NCI-H524 (cell line): Measurements from ENCODE around the gene UPK3BL2.
"Not testable (repeated sequence)": the region's sequence is repeated elsewhere in the genome, so short reads cannot be mapped to it uniquely, and the experiment has no call there.

ENCODE experiments used
- DNase-seq, 2 experiments: peaks; one replicate each; lab custom pipeline; 2025; lab: John Stamatoyannopoulos, UW

Gene UPK3BL2

GRCh38 chr7:102527822-102528793 is 15.4 kb downstream of the UPK3BL2 start:
- not testable (repeated sequence) for DNase-seq

DNA sequence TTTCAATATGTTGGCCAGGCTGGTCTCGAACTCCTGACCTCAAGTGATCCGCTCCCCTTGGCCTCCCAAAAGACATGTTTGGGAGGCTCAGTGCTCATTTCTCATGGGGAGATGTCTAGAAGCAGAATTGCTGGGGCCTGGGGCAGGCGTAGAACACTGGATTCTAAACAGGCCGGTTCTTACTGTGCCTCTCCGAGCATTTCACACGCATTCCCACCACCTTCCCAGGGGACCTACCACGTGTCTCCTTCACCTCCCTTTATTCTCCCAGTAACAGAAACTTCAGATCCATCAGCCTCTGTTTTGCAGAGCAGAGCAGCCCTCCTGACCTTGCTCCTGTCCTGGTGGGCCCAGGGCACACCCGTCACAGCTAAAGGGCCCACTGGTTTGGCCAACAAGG is 16.3 kb downstream of the UPK3BL2 start:
- not testable (repeated sequence) for DNase-seq

GRCh38 chr7:102524803-102525202 is 18.7 kb downstream of the UPK3BL2 start:
- not testable (repeated sequence) for DNase-seq

- not testable (repeated sequence) for DNase-seq
Observed at GRCh38 chr7:102520797-102521196, 22.7 kb downstream of the UPK3BL2 start.

DNA sequence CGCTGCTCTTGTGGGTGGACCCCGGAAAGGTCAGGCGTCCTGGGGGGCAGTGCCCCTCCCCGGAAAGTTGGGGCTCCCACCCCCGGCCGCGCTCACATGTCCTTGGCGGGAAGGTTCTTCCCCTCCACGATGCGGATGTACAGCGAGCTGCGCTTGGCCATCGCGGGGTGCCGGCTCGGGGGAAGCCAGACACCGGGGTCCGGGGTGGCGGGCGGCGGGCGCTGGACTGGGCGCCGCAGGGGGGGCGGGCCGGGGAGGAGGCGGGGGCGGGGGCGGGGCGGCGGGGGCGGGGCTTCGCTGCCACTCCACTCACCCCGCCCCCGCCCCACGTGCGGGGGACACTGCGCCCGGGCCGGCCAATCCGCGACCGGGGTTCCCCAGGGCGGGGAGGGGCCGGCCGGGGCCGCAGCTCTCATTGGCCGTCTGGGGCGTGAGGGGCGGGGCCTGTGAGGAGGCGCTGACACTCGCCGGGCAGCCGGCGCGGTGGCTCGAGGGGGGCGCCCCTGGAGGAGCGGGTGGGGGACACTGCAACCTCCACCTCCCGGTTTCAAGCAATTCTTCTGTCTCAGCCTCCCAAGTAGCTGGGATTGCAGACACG is 25.8 kb downstream of the UPK3BL2 start, which contains the start of gene RASA4B:
Gene RASA4B, minus strand, starts transcription at position 228 of the 598 bp plus-strand sequence. Its CDS starts 67 bp downstream, at position 161.
- not testable (repeated sequence) for DNase-seq

GRCh38 chr7:102516951-102517350 is 26.5 kb downstream of the UPK3BL2 start:
- DNase-seq, result not testable (repeated sequence)

DNA sequence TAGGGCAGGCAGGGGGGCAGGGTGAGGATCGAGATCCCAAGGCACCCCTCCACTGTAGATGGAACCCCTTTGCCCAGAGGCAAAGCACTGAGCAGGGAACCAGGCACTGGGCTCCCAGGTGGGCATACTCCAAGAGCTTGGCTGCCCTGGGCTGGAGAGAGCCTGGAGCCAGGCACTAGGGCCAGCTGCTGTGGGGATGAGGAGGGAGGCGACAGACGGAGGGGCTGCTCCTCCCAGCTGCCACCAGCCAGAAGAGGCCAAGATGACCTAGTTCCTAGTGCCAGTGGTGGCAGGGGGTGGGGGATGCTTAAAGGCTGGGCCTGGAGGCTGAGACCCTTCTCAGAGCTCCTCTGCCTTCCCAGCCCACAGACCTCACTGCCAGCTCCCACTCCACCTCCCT is 27.6 kb downstream of the UPK3BL2 start:
- not testable (repeated sequence) for DNase-seq

DNA sequence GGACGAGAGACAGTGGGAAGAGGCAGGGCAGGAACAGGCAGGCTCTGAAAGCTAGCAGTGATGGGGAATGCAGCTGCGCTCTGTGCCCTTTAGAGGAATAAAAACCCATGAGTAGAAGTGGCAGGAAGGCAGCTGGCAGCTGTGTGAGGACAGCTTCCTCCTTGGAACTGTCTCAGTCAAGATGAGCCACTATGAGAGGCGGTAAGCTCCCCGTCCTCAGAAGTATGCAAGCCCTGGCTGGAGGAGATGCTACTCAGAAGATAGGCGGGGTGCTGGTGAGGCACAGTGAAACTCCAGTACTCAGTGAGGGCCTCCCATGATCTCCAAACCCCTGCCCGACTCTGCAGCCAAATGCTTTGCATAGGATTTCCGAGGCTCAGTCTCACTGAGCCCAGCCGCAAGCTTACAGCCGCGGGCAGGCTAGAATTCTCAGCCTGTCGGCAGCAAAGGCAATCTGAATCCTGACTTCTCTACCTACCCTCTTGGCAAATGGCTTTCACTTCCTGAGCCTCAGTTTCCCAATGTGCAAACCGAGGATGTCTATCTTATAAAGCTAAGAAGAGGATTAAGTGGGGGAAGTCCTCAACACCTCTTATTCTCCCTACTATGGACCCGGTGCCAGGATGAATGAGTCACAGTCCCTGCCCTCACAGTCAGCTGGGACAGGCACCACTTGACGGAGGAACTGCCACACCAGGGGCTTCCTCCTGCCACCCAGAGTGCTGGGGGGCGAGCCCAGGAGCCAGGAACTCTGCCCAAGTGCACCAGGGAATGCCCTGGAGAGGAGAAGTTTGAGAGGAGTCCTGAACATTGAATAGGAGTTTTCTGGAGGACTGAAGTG is 28.4 kb downstream of the UPK3BL2 start:
- DNase-seq, result not testable (repeated sequence)

DNA sequence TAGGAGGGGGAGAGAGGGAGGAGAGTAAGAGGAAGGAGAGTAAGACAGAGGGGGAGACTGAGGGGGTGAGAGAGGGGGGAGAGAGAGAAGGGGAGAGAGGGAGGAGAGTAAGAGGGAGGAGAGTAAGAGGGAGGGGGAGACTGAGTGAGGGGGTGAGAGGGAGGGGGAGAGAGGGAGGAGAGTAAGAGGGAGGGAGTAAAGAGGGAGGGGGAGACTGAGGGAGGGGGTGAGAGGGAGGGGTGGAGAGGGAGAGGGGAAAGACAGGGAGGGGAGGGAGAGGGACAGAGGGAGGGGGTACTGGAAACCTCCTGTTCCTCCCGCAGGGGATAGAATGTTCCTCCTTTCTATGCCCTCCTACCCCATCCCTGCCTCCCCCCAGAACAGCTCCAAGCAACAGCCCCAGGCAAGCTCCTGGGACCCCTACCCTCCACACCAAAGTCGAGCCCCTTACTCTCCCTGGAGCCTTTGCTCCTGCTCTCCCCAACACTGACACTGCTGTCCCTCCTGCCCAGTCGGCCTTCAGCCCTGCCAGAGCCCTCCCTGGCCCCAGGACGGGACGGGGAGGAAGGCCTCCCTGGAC is 30.8 kb downstream of the UPK3BL2 start:
- not testable (repeated sequence) for DNase-seq

GRCh38 chr7:102511860-102512522 is 31.5 kb downstream of the UPK3BL2 start:
- not testable (repeated sequence) for DNase-seq

DNA sequence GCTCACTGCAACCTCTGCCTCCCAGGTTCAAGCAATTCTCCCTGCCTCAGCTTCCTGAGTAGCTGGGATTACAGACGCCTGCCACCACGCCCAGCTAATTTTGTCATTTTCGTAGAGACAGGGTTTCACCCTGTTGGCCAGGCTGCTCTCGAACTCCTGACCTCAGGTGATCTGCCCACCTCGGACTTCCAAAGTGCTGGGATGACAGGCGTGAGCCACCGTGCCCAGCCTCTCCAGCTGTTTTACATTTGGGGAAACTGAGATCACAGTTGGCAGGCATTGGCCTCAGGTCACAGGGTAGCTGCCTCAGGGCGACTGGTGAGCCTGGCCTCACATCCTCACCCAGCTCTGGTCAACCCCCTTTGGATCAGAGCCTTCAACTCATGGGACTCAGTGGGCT is 32.9 kb downstream of the UPK3BL2 start:
- not testable (repeated sequence) for DNase-seq

- not testable (repeated sequence) for DNase-seq
Observed at GRCh38 chr7:102507410-102508088, 35.9 kb downstream of the UPK3BL2 start.

GRCh38 chr7:102505298-102506185 is 38.0 kb downstream of the UPK3BL2 start:
- not testable (repeated sequence) for DNase-seq

DNA sequence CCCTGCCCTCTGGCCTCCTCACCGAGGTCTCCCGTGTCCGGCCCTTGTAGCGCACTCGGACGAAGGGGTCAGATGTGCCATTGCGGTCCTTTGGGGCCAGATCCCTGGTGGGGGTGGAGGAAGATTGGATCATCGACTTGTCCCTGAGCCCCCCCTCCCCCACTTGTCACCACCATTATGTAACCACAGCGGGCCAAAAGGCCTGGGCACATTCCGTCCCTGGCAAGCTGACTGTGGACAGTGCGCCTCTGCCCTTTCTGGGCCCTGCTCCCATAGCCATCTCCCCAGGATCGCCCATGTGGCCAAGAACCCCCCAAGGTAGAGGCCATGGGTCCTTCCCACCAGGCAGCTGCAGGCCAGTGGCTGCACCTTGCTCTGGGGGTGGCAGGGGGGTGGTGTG is 40.4 kb downstream of the UPK3BL2 start:
- DNase-seq, result not testable (repeated sequence)

DNA sequence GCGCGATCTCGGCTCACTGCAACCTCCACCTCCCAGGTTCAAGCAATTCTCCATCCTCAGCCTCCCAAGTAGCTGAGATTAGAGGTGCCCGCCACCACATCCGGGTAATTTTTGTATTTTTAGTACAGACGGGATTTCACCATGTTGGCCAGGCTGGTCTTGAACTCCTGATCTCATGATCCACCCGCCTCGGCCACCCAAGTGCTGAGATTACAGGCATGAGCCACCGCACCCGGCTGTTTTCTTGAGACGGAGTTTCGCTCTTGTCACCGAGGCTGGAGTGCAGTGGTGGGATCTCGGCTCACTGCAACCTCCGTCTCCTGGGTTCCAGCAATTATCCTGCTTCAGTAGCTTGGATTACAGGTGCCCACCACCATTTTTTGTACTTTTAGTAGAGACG is 45.2 kb downstream of the UPK3BL2 start:
- DNase-seq, result not testable (repeated sequence)

- not testable (repeated sequence) for DNase-seq
Observed at GRCh38 chr7:102497308-102497707, 46.2 kb downstream of the UPK3BL2 start.

GRCh38 chr7:102496861-102497260 is 46.6 kb downstream of the UPK3BL2 start:
- DNase-seq, result not testable (repeated sequence)

DNA sequence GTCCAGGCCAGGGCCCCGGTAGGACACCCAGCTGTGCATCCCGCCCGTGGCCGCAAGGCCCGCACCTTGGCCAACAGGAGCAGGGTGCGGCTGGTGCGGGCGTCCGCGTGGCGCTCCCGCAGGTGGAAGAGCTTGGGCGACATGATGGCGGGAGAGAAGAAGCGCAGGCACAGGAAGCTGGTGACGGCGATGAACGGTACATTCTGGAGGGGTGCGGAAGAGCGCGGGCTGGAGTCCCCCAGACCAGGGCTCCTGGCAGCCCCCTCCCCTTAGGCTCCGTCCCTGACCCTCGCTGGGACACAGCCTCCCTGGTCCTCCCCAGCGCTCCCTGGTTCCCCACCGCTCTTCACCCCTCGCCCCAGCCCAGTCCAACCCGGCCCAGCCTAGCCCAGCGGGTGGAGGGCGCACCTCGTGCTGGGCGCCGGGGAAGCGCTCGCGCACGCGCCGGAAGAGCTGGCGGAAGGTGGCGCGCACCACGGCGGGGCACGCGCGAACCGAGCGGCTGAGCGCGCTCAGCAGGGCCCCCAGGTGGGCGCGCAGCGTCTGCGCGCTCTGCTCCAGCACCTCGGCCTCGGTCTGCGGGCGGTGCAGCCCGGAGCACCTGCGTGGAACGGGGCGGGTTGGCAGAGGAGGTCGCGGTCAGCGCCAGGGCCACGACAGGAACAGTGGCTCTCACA is 48.9 kb downstream of the UPK3BL2 start:
- DNase-seq, result not testable (repeated sequence)

DNA sequence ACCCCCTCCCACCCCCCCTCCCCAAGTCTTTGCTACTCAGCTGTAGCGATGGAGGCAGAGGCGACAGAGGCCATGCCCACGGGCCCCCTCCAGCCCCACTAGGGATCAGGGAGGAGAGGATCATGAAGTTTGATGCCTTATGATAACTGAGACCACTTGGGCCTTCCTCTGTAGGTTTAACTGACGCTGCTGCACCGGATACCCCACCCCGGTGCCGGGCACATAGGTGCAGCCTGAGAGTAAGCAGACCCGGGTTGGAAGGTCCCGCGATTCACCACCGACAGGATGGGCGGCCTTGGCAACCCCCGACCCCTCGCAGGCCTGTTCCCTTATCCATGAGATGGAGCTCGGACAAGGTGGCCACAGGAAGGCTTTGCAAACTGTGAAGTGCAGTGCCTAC is 49.5 kb downstream of the UPK3BL2 start:
- not testable (repeated sequence) for DNase-seq
